Dendritic cell treated with granulocyte-macrophage colony-stimulating factor and Interleukin-4, amounts not matched to agents 40 ng/mL and 50 ng/mL, for 4 days (primary cell): ENCODE data around the gene CTBP2.

ENCODE experiments used
- H3K27ac Mint-ChIP-seq: one replicate; pipeline ENCODE4 v1.8.0; 2022; ENCODE audit warnings: mild to moderate bottlenecking, mixed read lengths
- H3K27me3 Mint-ChIP-seq: one replicate; pipeline ENCODE4 v1.8.0; 2022; ENCODE audit warnings: mild to moderate bottlenecking, mixed read lengths
- H3K36me3 Mint-ChIP-seq: one replicate; pipeline ENCODE4 v1.8.0; 2022; ENCODE audit warnings: low read depth, mixed read lengths
- H3K4me1 Mint-ChIP-seq: one replicate; pipeline ENCODE4 v1.8.0; 2022; ENCODE audit warnings: low read depth, mixed read lengths
- H3K4me3 Mint-ChIP-seq: one replicate; pipeline ENCODE4 v1.8.0; 2022; ENCODE audit warnings: mild to moderate bottlenecking, moderate library complexity, mixed read lengths
- H3K9me3 Mint-ChIP-seq: one replicate; pipeline ENCODE4 v1.8.0; 2022; ENCODE audit warnings: mixed read lengths
- intact Hi-C: fragments of 100-400 bp; cut with micrococcal nuclease; formaldehyde crosslinking; loops from one replicate; pipeline ENCODE4 v1.15.0; 2022

CTBP2 gene

GRCh38 chr10:124963866-124964720, 196.3 kb downstream of the CTBP2 start:
- H3K9me3 Mint-ChIP-seq, result no peaks in the 10 kb centered on the region
- peaks cover 42% of the 10 kb centered on the region for H3K36me3 Mint-ChIP-seq
- H3K27ac Mint-ChIP-seq, result no peak overlapping the region
- intact Hi-C loops, result loop anchor here (5.0 kb wide), 1 partner anchor 37 kb away; no protein-coding TSS in a partner anchor
- H3K27me3 Mint-ChIP-seq, result no peaks in the 10 kb centered on the region
- H3K4me1 Mint-ChIP-seq, result peaks cover 14% of the 10 kb centered on the region
- H3K4me3 Mint-ChIP-seq, result no peak overlapping the region

DNA sequence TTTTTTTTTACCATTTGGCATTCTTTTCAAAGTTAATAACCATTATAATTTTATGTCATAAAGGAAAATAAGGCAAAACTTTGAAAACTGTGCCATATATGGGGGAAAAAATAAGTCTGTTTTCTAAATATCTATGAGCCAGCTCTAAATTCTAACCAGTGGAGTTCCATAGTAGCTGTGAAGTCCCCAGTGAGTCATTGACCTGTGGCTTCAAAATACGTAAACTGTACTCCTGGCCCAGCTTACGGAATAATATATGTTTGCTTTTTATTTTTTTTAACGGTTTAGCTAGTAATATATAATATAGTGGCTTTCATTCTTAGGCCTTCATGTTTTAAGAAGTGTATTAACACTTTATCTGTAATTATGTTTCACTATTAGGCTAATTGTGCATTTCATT, 197.9 kb downstream of the CTBP2 start:
- no peaks in the 10 kb centered on the region for H3K27me3 Mint-ChIP-seq
- H3K4me3 Mint-ChIP-seq, result no peak overlapping the region
- H3K4me1 Mint-ChIP-seq, result peaks cover 26% of the 10 kb centered on the region
- intact Hi-C loops, result loop anchor here (5.0 kb wide), 1 partner anchor 35 kb away; no protein-coding TSS in a partner anchor
- H3K36me3 Mint-ChIP-seq, result peaks cover 30% of the 10 kb centered on the region
- no peaks in the 10 kb centered on the region for H3K9me3 Mint-ChIP-seq
- H3K27ac Mint-ChIP-seq, result no peak overlapping the region

- H3K4me3 Mint-ChIP-seq, result no peak overlapping the region
- H3K27me3 Mint-ChIP-seq, result no peaks in the 10 kb centered on the region
- intact Hi-C loops, result loop anchor here (5.0 kb wide), 1 partner anchor 34 kb away; no protein-coding TSS in a partner anchor
- no peaks in the 10 kb centered on the region for H3K9me3 Mint-ChIP-seq
- peaks cover 36% of the 10 kb centered on the region for H3K4me1 Mint-ChIP-seq
- H3K36me3 Mint-ChIP-seq, result peaks cover 18% of the 10 kb centered on the region
- no peak overlapping the region for H3K27ac Mint-ChIP-seq
Measured at GRCh38 chr10:124961248-124961570, 199.2 kb downstream of the CTBP2 start.

GRCh38 chr10:124959564-124959963, 200.8 kb downstream of the CTBP2 start:
- intact Hi-C loops, result no loop called here
- peaks cover 36% of the 10 kb centered on the region for H3K4me1 Mint-ChIP-seq
- H3K9me3 Mint-ChIP-seq, result no peaks in the 10 kb centered on the region
- no peak overlapping the region for H3K27ac Mint-ChIP-seq
- H3K36me3 Mint-ChIP-seq, result peaks cover 15% of the 10 kb centered on the region
- H3K4me3 Mint-ChIP-seq, result no peak overlapping the region
- H3K27me3 Mint-ChIP-seq, result no peaks in the 10 kb centered on the region

GRCh38 chr10:124957404-124957947, 202.9 kb downstream of the CTBP2 start:
- no peak overlapping the region for H3K4me3 Mint-ChIP-seq
- H3K4me1 Mint-ChIP-seq, result peaks cover 40% of the 10 kb centered on the region
- no peaks in the 10 kb centered on the region for H3K9me3 Mint-ChIP-seq
- intact Hi-C loops, result no loop called here
- no peaks in the 10 kb centered on the region for H3K27me3 Mint-ChIP-seq
- H3K27ac Mint-ChIP-seq, result no peak overlapping the region
- peaks cover 17% of the 10 kb centered on the region for H3K36me3 Mint-ChIP-seq

- Mint-ChIP-seq H3K4me3 (no peak overlapping the region), H3K9me3 (no peaks in the 10 kb centered on the region), H3K27ac (no peak overlapping the region), H3K36me3 (peaks cover 17% of the 10 kb centered on the region), H3K27me3 (no peaks in the 10 kb centered on the region), H3K4me1 (peaks cover 40% of the 10 kb centered on the region)
- intact Hi-C loops, result no loop called here
Measured at GRCh38 chr10:124956764-124957163, 203.6 kb downstream of the CTBP2 start.

- Mint-ChIP-seq H3K4me1 (peaks cover 40% of the 10 kb centered on the region), H3K36me3 (peaks cover 17% of the 10 kb centered on the region), H3K27me3 (no peaks in the 10 kb centered on the region), H3K9me3 (no peaks in the 10 kb centered on the region), H3K27ac (no peak overlapping the region), H3K4me3 (no peak overlapping the region)
- intact Hi-C loops, result no loop called here
Measured at GRCh38 chr10:124955868-124956267, 204.5 kb downstream of the CTBP2 start.

DNA sequence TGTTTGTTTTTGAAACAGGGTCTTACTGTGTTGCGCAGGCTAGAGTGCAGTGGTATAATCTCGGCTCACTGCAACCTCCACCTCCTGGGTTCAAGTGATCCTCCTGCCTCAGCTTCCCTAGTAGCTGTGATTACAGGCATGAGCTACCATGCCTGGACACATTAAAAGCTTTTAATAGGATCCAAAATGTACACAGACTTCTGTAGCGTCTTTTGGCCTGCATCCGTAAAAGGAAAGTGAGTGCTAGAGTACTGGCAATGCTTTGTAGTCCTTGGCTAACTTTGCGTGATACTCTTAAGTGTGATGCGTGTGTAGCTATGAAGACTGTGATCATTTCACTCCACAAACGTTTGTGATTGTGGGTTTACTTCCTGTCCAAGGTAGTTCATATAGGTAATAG, 205.1 kb downstream of the CTBP2 start:
- Mint-ChIP-seq H3K4me3 (no peak overlapping the region), H3K4me1 (peaks cover 40% of the 10 kb centered on the region), H3K36me3 (peaks cover 17% of the 10 kb centered on the region), H3K27me3 (no peaks in the 10 kb centered on the region), H3K27ac (no peak overlapping the region), H3K9me3 (no peaks in the 10 kb centered on the region)
- intact Hi-C loops, result no loop called here

DNA sequence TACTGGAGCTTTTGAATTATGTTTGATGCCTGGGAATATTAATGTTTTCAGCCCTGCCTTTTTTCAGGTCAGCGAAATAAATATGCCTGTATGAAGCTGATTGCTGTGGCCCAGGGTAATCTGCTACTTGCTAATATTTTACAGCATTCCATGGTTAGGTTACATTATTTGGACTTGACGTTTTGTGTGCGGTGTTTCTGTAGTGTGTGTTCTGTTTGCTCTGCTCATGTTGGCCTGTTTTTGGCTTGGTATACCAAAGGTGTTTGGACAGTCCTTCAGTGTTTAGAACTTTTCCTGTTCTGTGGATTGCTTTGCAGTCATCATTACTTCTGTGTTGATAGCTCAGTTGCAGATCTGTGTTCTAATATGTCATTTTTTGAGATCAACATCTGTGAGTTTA, 206.9 kb downstream of the CTBP2 start:
- intact Hi-C loops, result no loop called here
- Mint-ChIP-seq H3K36me3 (peaks cover 24% of the 10 kb centered on the region), H3K27me3 (no peaks in the 10 kb centered on the region), H3K4me1 (peaks cover 28% of the 10 kb centered on the region), H3K27ac (no peak overlapping the region), H3K4me3 (no peak overlapping the region), H3K9me3 (no peaks in the 10 kb centered on the region)

DNA sequence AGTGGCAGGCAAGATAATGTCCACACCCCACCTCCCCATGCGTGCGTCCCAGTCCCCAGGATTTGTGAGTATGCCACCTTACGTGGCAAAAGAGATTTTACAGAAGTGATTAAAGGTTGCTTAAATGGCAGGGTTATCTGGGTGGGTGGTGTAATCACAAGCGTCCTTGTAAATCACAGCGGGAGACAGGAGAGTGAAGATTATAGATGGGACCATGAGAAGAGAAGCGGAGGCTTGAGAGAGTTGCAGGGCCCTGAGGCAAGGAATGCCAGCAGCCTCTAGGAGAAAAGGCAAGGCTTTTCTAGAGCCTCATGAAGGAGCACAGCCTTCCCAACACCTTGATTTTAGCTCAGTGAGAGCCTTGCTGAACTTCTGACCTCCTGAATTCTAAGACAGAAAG, 208.2 kb downstream of the CTBP2 start:
- Mint-ChIP-seq H3K27me3 (no peaks in the 10 kb centered on the region), H3K27ac (no peak overlapping the region), H3K9me3 (no peaks in the 10 kb centered on the region), H3K36me3 (peaks cover 35% of the 10 kb centered on the region), H3K4me3 (no peak overlapping the region), H3K4me1 (peaks cover 21% of the 10 kb centered on the region)
- intact Hi-C loops, result no loop called here

GRCh38 chr10:124949543-124949942, 210.8 kb downstream of the CTBP2 start:
- Mint-ChIP-seq H3K27me3 (no peaks in the 10 kb centered on the region), H3K27ac (no peak overlapping the region), H3K36me3 (peaks cover 46% of the 10 kb centered on the region), H3K9me3 (no peaks in the 10 kb centered on the region), H3K4me1 (peaks cover 15% of the 10 kb centered on the region), H3K4me3 (no peak overlapping the region)
- intact Hi-C loops, result no loop called here

DNA sequence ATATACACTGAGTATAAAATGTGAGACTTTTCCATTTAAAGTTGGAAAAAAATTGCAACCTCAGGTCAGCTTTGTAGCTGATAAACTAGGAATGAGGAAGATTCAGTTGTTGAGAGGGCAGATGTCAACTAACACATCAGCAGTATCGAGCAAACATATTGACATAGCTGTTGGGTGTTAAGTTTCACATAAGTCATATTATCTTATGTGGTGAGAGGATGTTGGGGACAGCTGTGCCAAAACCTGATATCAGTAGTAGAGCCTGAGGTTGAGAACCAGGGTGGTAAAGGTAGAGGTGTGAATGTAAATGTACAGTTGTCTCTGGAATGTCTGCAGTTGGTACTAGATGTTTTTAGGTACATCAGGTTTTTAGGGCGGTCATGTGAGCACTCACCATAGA, 213.4 kb downstream of the CTBP2 start:
- no peaks in the 10 kb centered on the region for H3K27me3 Mint-ChIP-seq
- no peak overlapping the region for H3K27ac Mint-ChIP-seq
- H3K4me3 Mint-ChIP-seq, result no peak overlapping the region
- H3K9me3 Mint-ChIP-seq, result no peaks in the 10 kb centered on the region
- H3K36me3 Mint-ChIP-seq, result peaks cover 42% of the 10 kb centered on the region
- intact Hi-C loops, result no loop called here
- peaks cover 26% of the 10 kb centered on the region for H3K4me1 Mint-ChIP-seq

DNA sequence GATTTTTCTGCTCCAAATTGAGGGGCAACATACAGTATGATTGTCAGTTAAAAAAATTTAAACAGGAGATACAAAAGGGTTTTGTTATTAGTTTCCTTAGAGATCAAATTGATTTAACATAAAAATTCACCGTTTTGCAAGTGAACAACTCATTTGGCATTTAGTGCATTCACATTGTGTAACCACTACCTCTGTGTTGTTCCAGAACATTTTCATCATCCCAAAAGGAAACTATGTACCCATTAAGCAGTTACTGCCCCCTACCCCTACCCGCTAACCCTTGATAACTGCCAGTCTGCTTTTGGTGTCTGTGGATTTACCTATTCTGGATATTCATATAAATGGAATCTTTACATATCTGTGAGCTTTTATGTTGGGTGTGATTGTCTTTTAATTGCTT, 215.4 kb downstream of the CTBP2 start:
- no peaks in the 10 kb centered on the region for H3K9me3 Mint-ChIP-seq
- peaks cover 30% of the 10 kb centered on the region for H3K4me1 Mint-ChIP-seq
- H3K27ac Mint-ChIP-seq, result no peak overlapping the region
- intact Hi-C loops, result no loop called here
- peaks cover 42% of the 10 kb centered on the region for H3K36me3 Mint-ChIP-seq
- H3K4me3 Mint-ChIP-seq, result no peak overlapping the region
- no peaks in the 10 kb centered on the region for H3K27me3 Mint-ChIP-seq

DNA sequence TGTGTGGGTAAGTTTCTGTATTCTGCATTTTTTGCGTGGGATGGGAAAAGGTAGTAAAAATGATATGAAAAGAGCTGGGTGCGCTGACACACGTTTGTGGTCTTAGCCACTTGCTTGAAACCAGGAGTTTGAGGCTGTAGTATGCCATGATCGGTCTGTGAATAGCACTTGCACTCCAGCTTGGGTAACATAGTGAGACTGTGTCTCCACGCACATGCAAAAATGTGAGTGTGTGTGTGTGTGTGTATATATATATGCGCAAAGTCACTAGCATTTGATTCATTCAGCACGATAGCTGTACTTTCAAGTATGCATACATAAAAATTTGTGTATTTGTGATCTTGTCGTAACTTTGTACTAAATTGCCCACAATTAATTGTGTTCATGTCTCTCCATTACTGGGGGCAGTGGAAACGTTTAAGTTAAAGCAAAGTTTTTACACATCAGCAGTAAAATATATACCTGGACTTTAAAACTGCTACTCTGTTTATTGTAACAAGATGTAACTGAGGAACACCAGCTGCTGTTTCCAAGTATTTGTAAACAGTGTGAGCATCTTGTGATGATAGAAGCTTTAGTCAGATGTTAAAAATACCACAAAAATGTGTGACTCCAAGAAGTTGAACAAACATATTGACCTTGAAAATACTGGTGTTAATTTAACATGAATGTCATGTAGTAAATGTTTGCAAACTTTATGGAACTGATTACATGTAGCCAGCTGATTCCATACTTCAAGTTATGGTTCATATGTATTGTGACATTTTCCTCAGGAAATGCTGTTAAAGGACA, 216.9 kb downstream of the CTBP2 start:
- Mint-ChIP-seq H3K9me3 (no peaks in the 10 kb centered on the region), H3K4me3 (peak overlapping the region; percentile 10), H3K27me3 (no peaks in the 10 kb centered on the region), H3K36me3 (peaks cover 29% of the 10 kb centered on the region), H3K27ac (peak overlapping the region; percentile 48), H3K4me1 (peaks cover 30% of the 10 kb centered on the region)
- intact Hi-C loops, result no loop called here
